ENCODE data around the gene STAT1. TPM values are rescaled to one million over a fixed set of nuclear protein-coding genes. Genes with fewer than 3 reads are reported as not detected.

Gene STAT1
- total and polyA plus RNA-seq, 9 of the 15 experiments (the other 6 are each of a cell fraction or from before 2014, with no cell fraction given): 8.7 to 34.4 (median 26.8) TPM

DNA sequence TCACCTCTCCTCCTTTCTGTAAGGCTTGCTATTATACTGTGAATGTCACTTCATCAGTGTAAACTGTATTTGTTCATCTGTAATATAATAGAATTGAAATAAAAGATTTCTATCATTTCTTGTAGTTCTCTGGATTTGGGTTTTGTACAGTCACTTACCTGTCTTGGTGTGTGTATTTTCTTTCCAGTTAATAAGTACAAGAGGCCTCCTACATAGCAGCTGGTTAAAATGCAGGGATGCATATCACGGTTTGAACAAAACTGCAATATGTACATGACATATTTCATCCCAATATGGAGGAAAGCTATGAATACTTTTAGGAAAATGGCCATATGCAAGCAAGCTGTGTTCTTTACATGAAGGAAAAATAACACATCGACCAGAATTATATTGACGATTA lies 5.4 kb upstream of the STAT1 start:
- ChIA-PET CTCF (ENCODE audit: low intra/inter-chr PET ratio) (no interaction called here), POLR2A (no interaction called here)
- Histone ChIP-seq H3K36me3 (ENCODE audit: control insufficient read depth, insufficient read depth, low read length) (no peaks in the 10 kb centered on the region), H4K20me1 (replicated peaks; ENCODE audit: control insufficient read depth, insufficient read depth, low read length) (no peaks in the 10 kb centered on the region), H3K79me2 (ENCODE audit: control insufficient read depth, insufficient read depth, low read length) (peaks cover 17% of the 10 kb centered on the region), H3K9me3 (replicated peaks; ENCODE audit: control insufficient read depth, insufficient read depth, low read depth, low read length) (no peaks in the 10 kb centered on the region; the same call in 1 of the 2 replicates), H3K4me1 (replicated peaks in 1 of 2; ENCODE audit: control insufficient read depth in 2 of 2, insufficient read depth in 2 of 2, low read length in 2 of 2) (peaks cover under 1 to 27% of the 10 kb centered on the region in 2 experiments; a peak in 4 of 5 replicates), H3K9me1 (ENCODE audit: control insufficient read depth, insufficient read depth, low read length) (no peaks in the 10 kb centered on the region), H3K9ac (ENCODE audit: insufficient read depth in 1 of 2, low read depth in 2 of 2, low read length in 2 of 2) (peak overlapping the region in 1 of 2 experiments; percentile 59; a peak in 1 of 4 replicates), H3K27ac (ENCODE audit: extremely low read depth, low read depth, low read length) (no peak overlapping the region), H3K27me3 (ENCODE audit: control insufficient read depth in 2 of 2, insufficient read depth in 2 of 2, low read length in 2 of 2) (no peaks in the 10 kb centered on the region), H2AFZ (ENCODE audit: low read depth, low read length) (peak overlapping the region; percentile 66), H3K4me3 (no peak overlapping the region), H3K4me2 (ENCODE audit: insufficient read depth, low read length) (no peak overlapping the region; the same call in 1 of the 2 replicates)
- ATAC-seq (no peak), DNase-seq (ENCODE audit: extremely low read depth in 1 of 4, low spot score in 3 of 4) (no peak), FAIRE-seq (no peak)
- in situ Hi-C loops (cut with MboI): no loop called here
- 54% methylated on average over 3 of the region's 3 CpGs for WGBS (ENCODE audit: insufficient coverage, low coverage, missing lambda C conversion rate)
- TF ChIP-seq, protein P1, sequence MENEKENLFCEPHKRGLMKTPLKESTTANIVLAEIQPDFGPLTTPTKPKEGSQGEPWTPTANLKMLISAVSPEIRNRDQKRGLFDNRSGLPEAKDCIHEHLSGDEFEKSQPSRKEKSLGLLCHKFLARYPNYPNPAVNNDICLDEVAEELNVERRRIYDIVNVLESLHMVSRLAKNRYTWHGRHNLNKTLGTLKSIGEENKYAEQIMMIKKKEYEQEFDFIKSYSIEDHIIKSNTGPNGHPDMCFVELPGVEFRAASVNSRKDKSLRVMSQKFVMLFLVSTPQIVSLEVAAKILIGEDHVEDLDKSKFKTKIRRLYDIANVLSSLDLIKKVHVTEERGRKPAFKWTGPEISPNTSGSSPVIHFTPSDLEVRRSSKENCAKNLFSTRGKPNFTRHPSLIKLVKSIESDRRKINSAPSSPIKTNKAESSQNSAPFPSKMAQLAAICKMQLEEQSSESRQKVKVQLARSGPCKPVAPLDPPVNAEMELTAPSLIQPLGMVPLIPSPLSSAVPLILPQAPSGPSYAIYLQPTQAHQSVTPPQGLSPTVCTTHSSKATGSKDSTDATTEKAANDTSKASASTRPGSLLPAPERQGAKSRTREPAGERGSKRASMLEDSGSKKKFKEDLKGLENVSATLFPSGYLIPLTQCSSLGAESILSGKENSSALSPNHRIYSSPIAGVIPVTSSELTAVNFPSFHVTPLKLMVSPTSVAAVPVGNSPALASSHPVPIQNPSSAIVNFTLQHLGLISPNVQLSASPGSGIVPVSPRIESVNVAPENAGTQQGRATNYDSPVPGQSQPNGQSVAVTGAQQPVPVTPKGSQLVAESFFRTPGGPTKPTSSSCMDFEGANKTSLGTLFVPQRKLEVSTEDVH (IDR thresholded peaks at IDR 0.05; ENCODE audit: low read depth, partially characterized antibody): no peak
- TF ChIP-seq THRAP3 (IDR thresholded peaks at IDR 0.05; ENCODE audit: borderline replicate concordance) (no peak), MXI1 (IDR thresholded peaks at IDR 0.05; ENCODE audit: low read depth, low read length) (no peak), MEIS2 (IDR thresholded peaks at IDR 0.05; ENCODE audit: partially characterized antibody) (no peak), ESRRA (IDR thresholded peaks at IDR 0.05; ENCODE audit: borderline replicate concordance, low read depth) (no peak), SPI1 (IDR thresholded peaks at IDR 0.05; ENCODE audit: borderline replicate concordance, low read depth, low read length) (no peak)
- TF ChIP-seq, protein P2, sequence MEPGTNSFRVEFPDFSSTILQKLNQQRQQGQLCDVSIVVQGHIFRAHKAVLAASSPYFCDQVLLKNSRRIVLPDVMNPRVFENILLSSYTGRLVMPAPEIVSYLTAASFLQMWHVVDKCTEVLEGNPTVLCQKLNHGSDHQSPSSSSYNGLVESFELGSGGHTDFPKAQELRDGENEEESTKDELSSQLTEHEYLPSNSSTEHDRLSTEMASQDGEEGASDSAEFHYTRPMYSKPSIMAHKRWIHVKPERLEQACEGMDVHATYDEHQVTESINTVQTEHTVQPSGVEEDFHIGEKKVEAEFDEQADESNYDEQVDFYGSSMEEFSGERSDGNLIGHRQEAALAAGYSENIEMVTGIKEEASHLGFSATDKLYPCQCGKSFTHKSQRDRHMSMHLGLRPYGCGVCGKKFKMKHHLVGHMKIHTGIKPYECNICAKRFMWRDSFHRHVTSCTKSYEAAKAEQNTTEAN (CRISPR knock-in tag; IDR thresholded peaks at IDR 0.05): no peak
- TF ChIP-seq, protein P3, sequence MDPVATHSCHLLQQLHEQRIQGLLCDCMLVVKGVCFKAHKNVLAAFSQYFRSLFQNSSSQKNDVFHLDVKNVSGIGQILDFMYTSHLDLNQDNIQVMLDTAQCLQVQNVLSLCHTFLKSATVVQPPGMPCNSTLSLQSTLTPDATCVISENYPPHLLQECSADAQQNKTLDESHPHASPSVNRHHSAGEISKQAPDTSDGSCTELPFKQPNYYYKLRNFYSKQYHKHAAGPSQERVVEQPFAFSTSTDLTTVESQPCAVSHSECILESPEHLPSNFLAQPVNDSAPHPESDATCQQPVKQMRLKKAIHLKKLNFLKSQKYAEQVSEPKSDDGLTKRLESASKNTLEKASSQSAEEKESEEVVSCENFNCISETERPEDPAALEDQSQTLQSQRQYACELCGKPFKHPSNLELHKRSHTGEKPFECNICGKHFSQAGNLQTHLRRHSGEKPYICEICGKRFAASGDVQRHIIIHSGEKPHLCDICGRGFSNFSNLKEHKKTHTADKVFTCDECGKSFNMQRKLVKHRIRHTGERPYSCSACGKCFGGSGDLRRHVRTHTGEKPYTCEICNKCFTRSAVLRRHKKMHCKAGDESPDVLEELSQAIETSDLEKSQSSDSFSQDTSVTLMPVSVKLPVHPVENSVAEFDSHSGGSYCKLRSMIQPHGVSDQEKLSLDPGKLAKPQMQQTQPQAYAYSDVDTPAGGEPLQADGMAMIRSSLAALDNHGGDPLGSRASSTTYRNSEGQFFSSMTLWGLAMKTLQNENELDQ (CRISPR knock-in tag; IDR thresholded peaks at IDR 0.05; ENCODE audit: borderline replicate concordance): no peak
- intact Hi-C loops (cut with micrococcal nuclease): no loop called here
- BruUV-seq (replicated peaks): no TSS peak

Measured in K562 (cell line).